GM19025 (cell line): ENCODE measurements around the gene RNF112.

Experiments used
- ATAC-seq: cut with Tn5 transposase; IDR thresholded peaks from one replicate; pipeline ENCODE4 v1.9.1; 2021; ENCODE audit warnings: mild to moderate bottlenecking, low read depth, moderate library complexity; ENCODE audit not compliant: unreplicated experiment

The RNF112 gene

GRCh38 chr17:19374136-19374535, 36.9 kb upstream of the RNF112 start:
- ATAC-seq, result no peak

GRCh38 chr17:19375732-19376131, 35.3 kb upstream of the RNF112 start:
- ATAC-seq, result no peak

GRCh38 chr17:19376811-19377210, 34.2 kb upstream of the RNF112 start:
- ATAC-seq, result no peak

GRCh38 chr17:19377602-19378415, 33.2 kb upstream of the RNF112 start:
- ATAC-seq, result peak; percentile 93

GRCh38 chr17:19378416-19379360, 32.3 kb upstream of the RNF112 start, which contains the start of gene MAPK7:
MAPK7 (plus strand) TSS chr17:19378498; CDS start chr17:19378901, 403 bp downstream.
- ATAC-seq, result peak; percentile 7

- ATAC-seq, result no peak
These were observed 31.5 kb upstream of the RNF112 start for GRCh38 chr17:19379361-19380065.

GRCh38 chr17:19380481-19381301, 30.3 kb upstream of the RNF112 start:
- ATAC-seq, result no peak

- ATAC-seq, result no peak
These were observed 29.7 kb upstream of the RNF112 start for GRCh38 chr17:19381361-19381740.

GRCh38 chr17:19381741-19382444, 29.1 kb upstream of the RNF112 start:
- no peak for ATAC-seq

GRCh38 chr17:19382531-19383444, 28.2 kb upstream of the RNF112 start:
- ATAC-seq, result no peak

GRCh38 chr17:19383681-19384470, 27.2 kb upstream of the RNF112 start:
- ATAC-seq, result no peak

GRCh38 chr17:19384723-19385391, 26.2 kb upstream of the RNF112 start:
- ATAC-seq, result no peak

GRCh38 chr17:19385521-19385983, 25.5 kb upstream of the RNF112 start:
- no peak for ATAC-seq

GRCh38 chr17:19386051-19386929, 24.7 kb upstream of the RNF112 start:
- no peak for ATAC-seq

- ATAC-seq, result no peak
These were observed 23.8 kb upstream of the RNF112 start, which contains the start of gene MFAP4 for GRCh38 chr17:19386974-19387920. MFAP4 (minus strand) TSS chr17:19387190; CDS start chr17:19387155, 35 bp downstream.
